RWPE1 (cell line): Measurements from ENCODE around the gene ETV6.
"Not testable (repeated sequence)": the region's sequence is repeated elsewhere in the genome, so short reads cannot be mapped to it uniquely, and the experiment has no call there.

ENCODE experiments used
- CTCF ChIA-PET: fragments of 350-600 bp; sonication (Branson Sonifier 250); formaldehyde crosslinking; extraction: SDS; loops from one replicate; lab custom pipeline; 2021; lab: Yijun Ruan, JAX
- POLR2A ChIA-PET: fragments of 400-600 bp; formaldehyde crosslinking; extraction: SDS; loops from one replicate; lab custom pipeline; 2020; ENCODE audit warnings: antibody characterized with exemption; ENCODE audit not compliant: low non-redundant PET; lab: Yijun Ruan, JAX
- DNase-seq: peaks from one replicate; pipeline ENCODE4 v3.0.0; 2012; ENCODE audit warnings: low spot score
- H3K27ac ChIP-seq: fragments of 450-650 bp; 2 replicates; pipeline ENCODE4 v1.5.1; 2017
- CTCF ChIP-seq: fragments of 450-650 bp; conservative IDR thresholded peaks from 2 replicates; pipeline ENCODE4 v1.5.1; 2017; ENCODE audit warnings: low read depth, mild to moderate bottlenecking

Gene ETV6

GRCh38 chr12:11628353-11628752, 21.1 kb upstream of the ETV6 start:
- no peak overlapping the region for H3K27ac ChIP-seq
- TF ChIP-seq CTCF, result no peak
- ChIA-PET POLR2A (no interaction called here), CTCF (no interaction called here)
- no peak for DNase-seq

DNA sequence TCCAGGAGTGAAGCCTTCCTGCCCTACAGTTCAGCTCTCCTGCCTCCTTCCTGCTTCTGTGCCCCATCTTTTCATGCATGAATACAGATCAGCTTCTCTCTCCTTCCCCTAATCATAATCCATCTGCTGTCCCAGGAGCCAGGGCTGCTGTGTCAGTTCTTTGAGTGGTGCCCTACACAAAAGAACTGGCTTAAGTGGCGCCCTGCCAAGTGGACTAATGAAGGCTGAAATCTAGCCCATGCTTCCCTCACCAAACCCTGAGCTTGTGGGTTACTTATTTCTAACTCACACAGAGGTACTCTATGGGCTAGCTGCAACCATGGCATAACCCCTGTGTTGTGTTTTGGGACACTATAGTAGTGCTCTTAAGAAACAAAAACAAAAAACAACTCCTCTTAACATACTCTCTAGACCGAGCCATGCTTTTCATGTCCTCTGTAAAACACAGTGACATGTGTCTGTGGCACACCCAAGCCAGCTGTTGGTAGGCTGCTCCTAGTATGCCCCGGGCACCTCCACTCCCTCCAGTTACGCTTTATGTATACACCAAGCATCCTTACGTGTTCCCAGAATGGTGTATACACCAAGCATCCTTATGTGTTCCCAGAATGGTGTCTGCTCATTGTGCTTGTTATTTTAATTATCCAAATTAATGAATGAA, 19.3 kb upstream of the ETV6 start:
- CTCF ChIA-PET, result no interaction called here
- no peak for TF ChIP-seq CTCF
- no peak for DNase-seq
- H3K27ac ChIP-seq, result no peak overlapping the region
- POLR2A ChIA-PET, result no interaction called here

GRCh38 chr12:11631288-11631687, 18.2 kb upstream of the ETV6 start:
- no peak for TF ChIP-seq CTCF
- ChIA-PET POLR2A (no interaction called here), CTCF (no interaction called here)
- no peak for DNase-seq
- H3K27ac ChIP-seq, result no peak overlapping the region

GRCh38 chr12:11631881-11632280, 17.6 kb upstream of the ETV6 start:
- CTCF ChIA-PET, result not testable (repeated sequence)

DNA sequence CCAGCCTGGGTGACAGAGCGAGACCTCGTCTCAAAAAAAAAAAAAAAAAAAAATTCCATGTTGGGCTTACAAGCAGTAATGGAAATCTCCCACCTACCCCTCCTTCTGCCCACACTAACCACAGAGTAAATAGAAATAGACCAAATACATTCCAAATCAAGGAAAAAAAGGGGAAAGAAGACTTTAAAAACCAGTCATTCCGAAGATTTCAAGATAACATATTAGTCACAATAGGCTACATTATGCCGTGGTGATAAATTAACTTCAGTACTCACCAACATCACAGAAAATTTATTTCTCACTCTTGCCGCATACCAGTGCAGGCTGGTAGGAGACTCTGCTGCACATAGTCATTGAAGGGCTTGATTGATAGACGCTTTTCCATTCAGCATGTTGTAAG, 15.5 kb upstream of the ETV6 start:
- H3K27ac ChIP-seq, result no peak overlapping the region
- CTCF ChIA-PET, result no interaction called here
- POLR2A ChIA-PET, result no interaction called here
- DNase-seq, result no peak
- no peak for TF ChIP-seq CTCF

More at GRCh38 chr12:11631881-11632280, 17.6 kb upstream of the ETV6 start:
- H3K27ac ChIP-seq, DNase-seq, POLR2A ChIA-PET: not testable (repeated sequence)

- H3K27ac ChIP-seq, result no peak overlapping the region
- no peak for TF ChIP-seq CTCF
- peak; percentile 80 for DNase-seq
- POLR2A ChIA-PET, result no interaction called here
- CTCF ChIA-PET, result interaction anchor here (0.6 kb wide), 1 partner anchor 108 kb away, joined by 3 read pairs; no protein-coding TSS in a partner anchor
These were observed 14.1 kb upstream of the ETV6 start for GRCh38 chr12:11635341-11635740.

GRCh38 chr12:11638315-11638916, 11.1 kb upstream of the ETV6 start:
- CTCF ChIA-PET, result no interaction called here
- no peak for TF ChIP-seq CTCF
- no peak overlapping the region for H3K27ac ChIP-seq

More at GRCh38 chr12:11638315-11638916, 11.1 kb upstream of the ETV6 start:
- DNase-seq, result no peak
- POLR2A ChIA-PET, result no interaction called here
